Measurements from ENCODE around the gene GLIPR2. TPM values are rescaled to one million over a fixed set of nuclear protein-coding genes. Genes with fewer than 3 reads are reported as not detected.
"Not testable (repeated sequence)": the region's sequence is repeated elsewhere in the genome, so short reads cannot be mapped to it uniquely, and the experiment has no call there.

The GLIPR2 gene
- total RNA-seq, 3 donors from 2014 or later, result 5.3 to 7.6 (median 6.1) TPM

- not testable (repeated sequence) for H3K27me3 Mint-ChIP-seq (ENCODE audit: low read depth); DNase-seq; ATAC-seq; H3K4me3 Mint-ChIP-seq; H3K9me3 Mint-ChIP-seq
- peaks cover 19% of the 10 kb centered on the region for H3K36me3 Mint-ChIP-seq (ENCODE audit: insufficient read depth)
- peaks cover 13% of the 10 kb centered on the region for H3K4me1 Mint-ChIP-seq (ENCODE audit: low read depth)
Measured at GRCh38 chr9:36159509-36159908, 23.0 kb downstream of the GLIPR2 start.

DNA sequence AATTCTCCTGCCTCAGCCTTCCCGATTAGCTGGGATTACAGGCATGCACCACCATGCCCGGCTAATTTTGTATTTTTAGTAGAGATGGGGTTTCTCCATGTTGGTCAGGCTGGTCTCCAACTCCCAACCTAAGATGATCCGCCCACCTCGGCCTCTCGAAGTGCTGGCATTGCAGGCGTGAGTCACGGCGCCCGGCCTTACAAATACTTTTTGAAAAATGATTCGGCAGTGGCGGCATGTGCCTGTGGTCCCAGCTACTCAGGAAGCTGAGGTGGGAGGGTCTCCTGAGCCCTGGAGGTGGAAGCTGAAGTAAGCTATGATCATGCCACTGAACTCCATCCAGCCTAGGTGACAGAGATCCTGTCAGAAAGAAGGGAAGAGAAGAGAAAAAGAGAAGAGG is 23.6 kb downstream of the GLIPR2 start:
- H3K4me1 Mint-ChIP-seq (ENCODE audit: low read depth); H3K4me3 Mint-ChIP-seq; ATAC-seq; H3K9me3 Mint-ChIP-seq; H3K27me3 Mint-ChIP-seq (ENCODE audit: low read depth); DNase-seq: not testable (repeated sequence)
- H3K36me3 Mint-ChIP-seq (ENCODE audit: insufficient read depth), result peaks cover 17% of the 10 kb centered on the region

DNA sequence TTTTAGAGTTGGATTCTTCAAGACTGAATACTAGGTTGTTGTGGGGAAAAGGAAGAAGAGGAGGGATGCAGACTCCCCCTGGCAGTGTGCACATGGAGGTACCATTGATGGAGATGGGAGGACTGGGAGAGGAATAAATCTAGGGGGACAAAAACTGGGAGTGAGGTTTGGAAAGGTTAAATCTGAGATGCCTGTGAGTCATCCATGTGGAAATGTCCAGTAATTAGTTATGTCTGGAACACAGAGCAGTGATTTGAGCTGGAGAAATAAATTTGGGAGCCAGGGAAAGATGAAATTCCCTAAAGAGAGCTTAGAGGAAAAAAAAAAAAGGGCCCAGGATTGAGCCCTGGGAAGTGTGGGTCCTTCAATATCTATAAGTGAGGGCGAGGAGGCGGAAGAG is 24.7 kb downstream of the GLIPR2 start:
- no peak overlapping the region for H3K4me3 Mint-ChIP-seq

GRCh38 chr9:36162211-36162738 is 25.7 kb downstream of the GLIPR2 start:
- H3K27me3 Mint-ChIP-seq (ENCODE audit: low read depth), result no peaks in the 10 kb centered on the region
- DNase-seq, result no peak
- peaks cover 13% of the 10 kb centered on the region for H3K36me3 Mint-ChIP-seq (ENCODE audit: insufficient read depth)
- H3K4me1 Mint-ChIP-seq (ENCODE audit: low read depth), result peaks cover 12% of the 10 kb centered on the region
- H3K4me3 Mint-ChIP-seq, result no peak overlapping the region
- ATAC-seq, result no peak
- H3K9me3 Mint-ChIP-seq, result no peaks in the 10 kb centered on the region

More for the DNA sequence above, 24.7 kb downstream of the GLIPR2 start:
- H3K9me3 Mint-ChIP-seq, result no peaks in the 10 kb centered on the region
- no peak for DNase-seq
- peaks cover 17% of the 10 kb centered on the region for H3K36me3 Mint-ChIP-seq (ENCODE audit: insufficient read depth)
- no peaks in the 10 kb centered on the region for H3K27me3 Mint-ChIP-seq (ENCODE audit: low read depth)
- ATAC-seq, result no peak
- H3K4me1 Mint-ChIP-seq (ENCODE audit: low read depth), result peaks cover 9% of the 10 kb centered on the region

DNA sequence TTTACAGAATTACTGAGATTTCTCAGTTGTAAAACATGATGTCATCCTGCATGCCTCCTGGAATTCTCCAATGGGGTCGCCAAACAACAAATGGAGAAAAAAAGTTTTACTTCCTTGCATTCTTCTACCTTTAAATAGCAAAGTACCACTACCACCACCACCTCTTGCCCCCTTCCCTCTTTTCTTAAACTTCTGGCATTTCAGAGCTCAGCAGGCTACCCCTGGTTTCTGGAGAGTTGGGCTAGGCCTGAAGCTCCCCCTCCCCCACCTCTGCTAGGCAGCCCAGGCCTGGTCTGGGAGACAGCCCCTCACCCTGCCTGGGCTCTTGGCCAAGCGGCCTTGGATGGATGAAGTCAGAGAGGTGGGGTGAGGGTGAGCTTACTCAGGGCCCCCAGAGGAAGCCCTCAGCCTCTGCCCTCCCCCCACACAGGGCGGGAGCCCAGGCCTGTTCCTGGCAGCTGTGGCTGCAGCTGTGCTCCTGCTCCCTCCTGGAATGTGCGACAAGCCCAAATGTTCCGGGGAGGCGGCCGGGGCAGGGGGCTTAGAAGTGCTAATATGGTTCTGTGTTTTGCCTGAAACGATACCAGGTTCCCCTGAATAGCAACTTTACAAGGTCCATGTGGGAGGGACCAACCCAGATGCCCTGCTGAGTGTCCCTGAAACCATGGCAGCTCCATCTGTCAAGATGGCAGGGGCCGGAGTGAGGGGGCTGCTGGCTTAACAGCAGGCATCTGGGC is 26.7 kb downstream of the GLIPR2 start:
- H3K27me3 Mint-ChIP-seq (ENCODE audit: low read depth), result no peaks in the 10 kb centered on the region
- peaks cover 10% of the 10 kb centered on the region for H3K4me1 Mint-ChIP-seq (ENCODE audit: low read depth)
- H3K4me3 Mint-ChIP-seq, result no peak overlapping the region
- no peak for ATAC-seq
- no peaks in the 10 kb centered on the region for H3K9me3 Mint-ChIP-seq
- DNase-seq, result no peak
- H3K36me3 Mint-ChIP-seq (ENCODE audit: insufficient read depth), result peaks cover 11% of the 10 kb centered on the region

DNA sequence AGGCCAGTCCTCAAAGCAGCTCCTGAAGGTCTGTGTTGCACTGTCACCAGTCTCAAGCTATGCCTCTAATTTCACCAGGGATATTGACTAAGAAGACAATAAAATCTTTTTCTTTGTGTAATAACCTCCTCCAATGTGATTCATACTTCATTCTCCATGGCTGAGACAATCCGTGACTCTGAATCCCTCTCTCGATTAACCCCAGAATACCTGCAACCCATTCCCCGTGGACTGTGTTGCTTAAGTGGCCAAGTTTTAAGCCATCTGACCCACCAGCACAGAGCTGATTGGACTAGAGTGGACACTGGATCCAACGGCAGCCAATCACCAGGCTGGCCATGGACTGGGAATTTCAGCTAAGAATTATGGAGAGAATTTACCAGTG is 27.2 kb downstream of the GLIPR2 start:
- no peaks in the 10 kb centered on the region for H3K27me3 Mint-ChIP-seq (ENCODE audit: low read depth)
- H3K4me1 Mint-ChIP-seq (ENCODE audit: low read depth), result peaks cover 7% of the 10 kb centered on the region

DNA sequence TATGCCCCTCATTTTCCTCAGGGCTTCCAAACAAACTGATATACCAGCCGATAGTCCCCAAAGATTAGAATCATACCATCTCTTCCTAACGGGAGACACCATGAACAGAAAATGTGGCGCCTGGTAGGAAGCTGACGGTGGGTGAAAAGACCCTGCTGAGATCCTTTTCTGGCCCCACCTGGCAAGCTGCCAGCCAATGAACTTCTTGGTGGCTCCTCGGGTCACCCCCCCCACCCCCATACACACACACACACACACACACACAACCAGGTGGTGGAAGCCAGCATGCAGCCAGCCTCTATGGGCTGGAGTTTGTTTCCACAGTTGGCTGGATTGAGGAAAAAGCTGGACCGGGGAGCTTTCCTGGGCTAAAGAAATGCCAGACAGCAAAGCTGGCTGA is 27.8 kb downstream of the GLIPR2 start:
- Mint-ChIP-seq H3K9me3 (no peaks in the 10 kb centered on the region), H3K4me3 (no peak overlapping the region), H3K36me3 (ENCODE audit: insufficient read depth) (peaks cover 5% of the 10 kb centered on the region), H3K27me3 (ENCODE audit: low read depth) (no peaks in the 10 kb centered on the region), H3K4me1 (ENCODE audit: low read depth) (peaks cover 7% of the 10 kb centered on the region)
- no peak for DNase-seq
- ATAC-seq, result no peak

More for the DNA sequence above, 27.2 kb downstream of the GLIPR2 start:
- ATAC-seq (no peak), DNase-seq (no peak)
- no peaks in the 10 kb centered on the region for H3K9me3 Mint-ChIP-seq
- peaks cover 7% of the 10 kb centered on the region for H3K36me3 Mint-ChIP-seq (ENCODE audit: insufficient read depth)
- H3K4me3 Mint-ChIP-seq, result no peak overlapping the region

DNA sequence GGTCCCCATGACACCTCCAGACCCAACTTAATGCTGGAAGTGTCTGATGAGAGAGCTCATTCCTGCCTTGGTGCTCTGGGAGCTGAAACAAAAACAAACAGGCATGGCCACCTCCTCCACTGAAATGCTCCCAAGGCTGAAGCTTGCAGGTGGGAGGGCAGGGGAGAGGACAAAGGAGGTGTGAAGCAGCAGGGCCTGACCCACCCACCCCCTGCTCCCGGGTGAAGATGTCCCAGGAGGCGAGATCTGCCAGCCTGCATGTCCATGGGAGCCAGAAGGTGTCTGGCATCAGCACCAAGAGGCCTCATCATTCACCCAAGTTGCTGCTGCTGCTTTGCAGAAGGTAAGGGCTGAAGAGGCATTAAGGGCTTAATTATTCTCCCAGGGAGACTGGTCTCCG is 28.5 kb downstream of the GLIPR2 start:
- Mint-ChIP-seq H3K9me3 (no peaks in the 10 kb centered on the region), H3K27me3 (ENCODE audit: low read depth) (no peaks in the 10 kb centered on the region), H3K36me3 (ENCODE audit: insufficient read depth) (peaks cover 4% of the 10 kb centered on the region), H3K4me1 (ENCODE audit: low read depth) (peaks cover 7% of the 10 kb centered on the region), H3K4me3 (peak overlapping the region; percentile 54)
- ATAC-seq, result no peak
- DNase-seq, result no peak

GRCh38 chr9:36165826-36166167 is 29.3 kb downstream of the GLIPR2 start:
- H3K27me3 Mint-ChIP-seq (ENCODE audit: low read depth), result no peaks in the 10 kb centered on the region
- ATAC-seq, result no peak
- H3K4me1 Mint-ChIP-seq (ENCODE audit: low read depth), result peaks cover 7% of the 10 kb centered on the region
- no peak for DNase-seq
- H3K36me3 Mint-ChIP-seq (ENCODE audit: insufficient read depth), result no peaks in the 10 kb centered on the region
- peak overlapping the region; percentile 54 for H3K4me3 Mint-ChIP-seq
- no peaks in the 10 kb centered on the region for H3K9me3 Mint-ChIP-seq

DNA sequence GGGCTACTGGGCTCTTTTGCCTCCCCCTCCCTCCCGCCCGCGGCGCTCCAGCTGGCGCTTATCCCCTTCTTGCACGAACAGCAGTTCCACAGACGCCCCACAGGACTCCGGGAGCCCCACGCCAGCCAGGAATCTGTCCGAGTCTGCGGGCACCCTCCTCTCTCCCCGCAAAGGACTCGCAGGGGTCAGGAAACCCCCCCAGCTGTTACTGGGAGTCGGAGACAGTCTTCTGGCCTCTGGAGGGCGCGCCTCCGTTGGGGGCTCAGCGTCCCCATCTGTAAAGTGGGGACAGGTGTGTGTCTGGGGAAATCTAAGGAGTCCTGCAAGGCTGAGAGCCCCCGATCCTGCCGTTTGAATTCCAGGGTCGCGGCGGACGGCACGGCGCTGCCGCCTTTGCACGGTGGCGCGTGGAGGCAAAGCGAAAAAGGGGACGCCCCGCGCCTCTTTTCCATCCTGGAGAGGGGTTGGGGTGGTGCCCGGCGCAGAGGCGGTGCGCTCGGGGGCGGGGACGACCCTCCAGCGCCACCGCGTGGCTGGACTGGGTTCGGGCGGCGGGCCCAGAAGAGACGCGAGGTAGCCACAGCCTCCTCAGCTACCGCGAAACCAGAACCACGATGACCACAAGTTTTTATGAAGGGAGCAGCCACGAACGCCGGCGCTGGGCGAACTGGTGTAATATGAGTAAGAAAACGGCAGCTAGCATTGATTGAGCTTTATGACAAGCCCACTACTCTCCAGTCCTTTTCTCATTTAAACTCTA is 29.8 kb downstream of the GLIPR2 start:
- peak; percentile 96 to 100 for ATAC-seq
- Mint-ChIP-seq H3K27me3 (ENCODE audit: low read depth) (no peaks in the 10 kb centered on the region), H3K9me3 (no peaks in the 10 kb centered on the region), H3K4me3 (peak overlapping the region; percentile 75), H3K36me3 (ENCODE audit: insufficient read depth) (no peaks in the 10 kb centered on the region), H3K4me1 (ENCODE audit: low read depth) (peaks cover 4% of the 10 kb centered on the region)
- DNase-seq, result peak; percentile 79

GRCh38 chr9:36169166-36169565 is 32.6 kb downstream of the GLIPR2 start, which contains the start of gene CCIN:
Gene CCIN (plus strand): TSS chr9:36169388. CDS start chr9:36169503, 115 bp downstream.
- DNase-seq (no peak), ATAC-seq (no peak)
- no peaks in the 10 kb centered on the region for H3K9me3 Mint-ChIP-seq
- no peak within 1 kb of the TSS for H3K4me3 Mint-ChIP-seq
- H3K4me1 Mint-ChIP-seq (ENCODE audit: low read depth), result peaks cover 4% of the 10 kb centered on the region
- no peaks in the 10 kb centered on the region for H3K36me3 Mint-ChIP-seq (ENCODE audit: insufficient read depth)
- no peaks in the 10 kb centered on the region for H3K27me3 Mint-ChIP-seq (ENCODE audit: low read depth)

DNA sequence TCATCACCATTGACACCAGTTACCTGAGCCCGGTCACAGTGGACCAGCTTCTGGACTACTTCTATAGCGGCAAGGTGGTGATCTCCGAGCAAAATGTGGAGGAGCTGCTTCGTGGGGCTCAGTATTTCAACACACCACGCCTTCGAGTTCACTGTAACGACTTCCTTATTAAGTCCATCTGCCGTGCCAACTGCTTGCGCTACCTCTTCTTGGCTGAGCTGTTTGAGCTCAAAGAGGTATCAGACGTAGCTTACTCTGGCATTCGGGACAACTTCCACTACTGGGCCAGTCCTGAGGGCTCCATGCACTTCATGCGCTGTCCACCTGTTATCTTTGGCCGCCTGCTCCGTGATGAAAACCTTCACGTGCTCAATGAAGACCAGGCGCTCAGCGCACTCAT is 33.2 kb downstream of the GLIPR2 start:
- peaks cover 4% of the 10 kb centered on the region for H3K4me1 Mint-ChIP-seq (ENCODE audit: low read depth)
- no peak overlapping the region for H3K4me3 Mint-ChIP-seq
- no peak for DNase-seq
- no peaks in the 10 kb centered on the region for H3K27me3 Mint-ChIP-seq (ENCODE audit: low read depth)
- no peaks in the 10 kb centered on the region for H3K36me3 Mint-ChIP-seq (ENCODE audit: insufficient read depth)
- ATAC-seq, result no peak
- H3K9me3 Mint-ChIP-seq, result no peaks in the 10 kb centered on the region

DNA sequence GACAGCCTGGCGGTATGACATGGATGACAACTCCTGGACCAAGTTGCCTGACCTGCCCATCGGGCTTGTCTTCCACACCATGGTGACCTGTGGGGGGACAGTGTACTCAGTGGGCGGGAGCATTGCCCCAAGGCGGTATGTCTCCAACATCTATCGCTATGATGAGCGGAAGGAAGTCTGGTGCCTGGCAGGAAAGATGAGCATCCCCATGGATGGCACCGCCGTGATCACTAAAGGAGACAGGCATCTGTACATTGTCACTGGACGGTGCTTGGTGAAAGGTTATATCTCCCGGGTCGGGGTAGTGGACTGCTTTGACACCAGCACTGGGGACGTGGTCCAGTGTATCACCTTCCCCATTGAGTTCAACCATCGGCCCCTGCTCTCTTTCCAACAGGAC is 34.0 kb downstream of the GLIPR2 start:
- DNase-seq (no peak), ATAC-seq (no peak)
- no peaks in the 10 kb centered on the region for H3K36me3 Mint-ChIP-seq (ENCODE audit: insufficient read depth)
- no peaks in the 10 kb centered on the region for H3K9me3 Mint-ChIP-seq
- H3K4me1 Mint-ChIP-seq (ENCODE audit: low read depth), result peaks cover 4% of the 10 kb centered on the region
- H3K4me3 Mint-ChIP-seq, result no peak overlapping the region
- H3K27me3 Mint-ChIP-seq (ENCODE audit: low read depth), result no peaks in the 10 kb centered on the region

DNA sequence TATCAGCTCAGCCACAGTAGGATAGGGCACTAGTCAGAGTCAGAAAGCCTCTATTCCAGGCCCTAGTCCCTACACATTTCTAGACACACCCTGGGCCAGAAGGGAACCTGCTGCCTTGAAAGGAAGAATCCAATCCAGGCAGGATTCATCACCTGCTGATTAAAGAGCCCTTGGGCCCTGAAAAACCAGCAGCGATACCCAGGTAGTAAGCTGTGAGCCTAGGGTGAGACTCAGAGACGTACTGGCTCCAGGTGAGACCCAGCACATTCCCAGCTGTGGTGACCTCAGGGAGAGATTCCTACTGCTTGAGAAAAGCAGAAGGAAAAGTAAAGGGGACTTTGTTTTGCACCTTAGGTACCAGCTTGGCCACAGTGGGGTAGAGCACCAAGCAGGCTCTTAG is 37.3 kb downstream of the GLIPR2 start:
- no peaks in the 10 kb centered on the region for H3K36me3 Mint-ChIP-seq (ENCODE audit: insufficient read depth)
- ATAC-seq (no peak), DNase-seq (no peak)
- no peak overlapping the region for H3K4me3 Mint-ChIP-seq
- H3K27me3 Mint-ChIP-seq (ENCODE audit: low read depth), result no peaks in the 10 kb centered on the region
- H3K4me1 Mint-ChIP-seq (ENCODE audit: low read depth), result peaks cover 3% of the 10 kb centered on the region
- H3K9me3 Mint-ChIP-seq, result no peaks in the 10 kb centered on the region

DNA sequence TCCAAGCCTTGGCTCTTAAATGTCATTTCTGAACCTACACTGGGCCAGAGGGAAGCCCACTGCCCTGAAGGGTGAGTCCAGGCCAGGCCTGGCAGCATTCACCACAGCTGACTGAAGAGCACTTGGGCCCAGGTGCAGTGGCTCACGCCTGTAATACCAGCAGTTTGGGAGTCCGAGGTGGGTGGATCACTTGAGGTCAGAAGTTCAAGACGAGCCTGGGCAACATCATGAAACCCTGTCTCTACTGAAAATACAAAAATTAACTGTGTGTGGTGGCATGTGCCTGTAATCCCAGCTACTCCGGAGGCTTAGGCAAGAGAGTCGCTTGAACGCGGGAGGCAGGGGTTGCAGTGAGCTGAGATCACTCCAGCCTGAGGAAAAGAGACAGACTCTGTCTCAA is 37.7 kb downstream of the GLIPR2 start:
- ATAC-seq, result no peak
- Mint-ChIP-seq H3K9me3 (no peaks in the 10 kb centered on the region), H3K36me3 (ENCODE audit: insufficient read depth) (no peaks in the 10 kb centered on the region), H3K4me3 (no peak overlapping the region), H3K4me1 (ENCODE audit: low read depth) (peaks cover 4% of the 10 kb centered on the region), H3K27me3 (ENCODE audit: low read depth) (no peaks in the 10 kb centered on the region)
- DNase-seq, result no peak
